GM18505 (cell line): ENCODE results near the gene CISTR.

ENCODE experiments used
- ATAC-seq: cut with Tn5 transposase; IDR thresholded peaks from one replicate; pipeline ENCODE4 v1.9.1; 2021; ENCODE audit not compliant: unreplicated experiment
- POLR2A ChIP-seq: IDR thresholded peaks from 4 replicates; pipeline ENCODE4 v1.6.1; 2011; ENCODE audit warnings: borderline replicate concordance; ENCODE audit not compliant: insufficient read depth, insufficient read length; ENCODE audit errors: extremely low read depth

Gene CISTR

GRCh38 chr12:53746592-53747092, 5.1 kb downstream of the CISTR start:
- no peak for TF ChIP-seq POLR2A
- ATAC-seq = no peak

GRCh38 chr12:53744751-53745150, 7.0 kb downstream of the CISTR start:
- ATAC-seq = no peak
- no peak for TF ChIP-seq POLR2A

GRCh38 chr12:53744130-53744441, 7.7 kb downstream of the CISTR start:
- TF ChIP-seq POLR2A = no peak
- ATAC-seq = no peak

- ATAC-seq = no peak
- TF ChIP-seq POLR2A = no peak
Observed at GRCh38 chr12:53743266-53744129, 8.3 kb downstream of the CISTR start.

- ATAC-seq = no peak
- TF ChIP-seq POLR2A = no peak
Observed at GRCh38 chr12:53740130-53740491, 11.7 kb downstream of the CISTR start.

GRCh38 chr12:53739214-53740129, 12.3 kb downstream of the CISTR start:
- no peak for ATAC-seq
- no peak for TF ChIP-seq POLR2A

GRCh38 chr12:53738406-53739213, 13.2 kb downstream of the CISTR start:
- TF ChIP-seq POLR2A = no peak
- no peak for ATAC-seq

- no peak for ATAC-seq
Observed at GRCh38 chr12:53737951-53738405, 13.8 kb downstream of the CISTR start.

GRCh38 chr12:53737093-53737808, 14.5 kb downstream of the CISTR start:
- no peak for ATAC-seq
- TF ChIP-seq POLR2A = no peak

More at GRCh38 chr12:53737951-53738405, 13.8 kb downstream of the CISTR start:
- TF ChIP-seq POLR2A = no peak

- no peak for ATAC-seq
- no peak for TF ChIP-seq POLR2A
Observed at GRCh38 chr12:53736592-53736991, 15.2 kb downstream of the CISTR start.

- ATAC-seq = no peak
Observed at GRCh38 chr12:53735556-53735955, 16.2 kb downstream of the CISTR start.

GRCh38 chr12:53734425-53734824, 17.4 kb downstream of the CISTR start:
- ATAC-seq = no peak
- no peak for TF ChIP-seq POLR2A

More at GRCh38 chr12:53735556-53735955, 16.2 kb downstream of the CISTR start:
- no peak for TF ChIP-seq POLR2A
